Raji (cell line): ENCODE data around the gene GGTA1.

Experiments used
- POLR2A ChIP-seq: IDR thresholded peaks from 2 replicates; pipeline ENCODE4 v1.6.1; 2011; ENCODE audit warnings: low read depth, low read length, control low read depth; ENCODE audit not compliant: insufficient read depth

The GGTA1 gene

DNA sequence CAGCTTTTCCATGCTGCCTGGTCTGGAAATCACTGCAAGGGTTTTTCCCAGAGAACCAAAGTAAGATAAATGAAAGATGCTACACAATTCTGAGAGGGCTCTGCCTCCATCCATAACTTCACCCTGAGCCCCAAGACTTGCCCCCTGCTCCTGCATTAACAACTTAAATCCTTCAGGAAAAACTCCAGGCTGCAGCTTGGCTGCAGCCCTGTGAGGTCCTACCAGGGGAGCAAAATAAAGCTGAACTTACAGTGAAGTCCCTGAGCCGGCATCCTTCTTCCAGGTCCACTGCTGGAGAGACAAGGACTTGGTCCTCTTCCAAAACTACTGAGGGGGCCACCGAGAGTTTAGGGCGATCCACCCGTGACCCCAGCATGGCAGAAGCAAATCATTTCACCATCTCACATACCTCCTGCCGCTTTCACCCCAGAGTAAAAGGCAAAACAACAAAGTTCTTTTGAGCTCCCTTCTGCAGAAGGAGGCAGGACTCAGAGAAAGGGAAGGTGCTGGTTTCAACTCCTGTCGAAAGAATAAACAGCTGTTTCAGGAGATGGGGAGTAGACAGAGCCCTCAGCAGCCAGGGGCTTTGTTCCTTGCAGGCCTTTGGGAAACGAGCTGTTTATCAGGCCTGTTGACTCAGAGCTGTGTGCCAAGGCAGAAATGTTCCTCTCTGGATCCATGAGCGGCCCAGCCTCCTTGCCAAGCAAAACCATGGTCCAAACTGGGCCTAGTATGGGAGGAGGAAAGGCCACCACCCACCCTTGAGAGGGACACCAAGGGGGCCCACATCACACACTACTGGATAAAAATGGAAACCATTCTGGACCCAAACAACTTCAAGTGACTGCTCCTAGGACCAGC is 20.6 kb downstream of the GGTA1 start:
- TF ChIP-seq POLR2A = no peak

- no peak for TF ChIP-seq POLR2A
These were observed 23.5 kb downstream of the GGTA1 start for GRCh38 chr9:121476156-121476555.

- no peak for TF ChIP-seq POLR2A
These were observed 25.3 kb downstream of the GGTA1 start for GRCh38 chr9:121474231-121474947.

GRCh38 chr9:121473229-121473628 is 26.4 kb downstream of the GGTA1 start:
- TF ChIP-seq POLR2A = no peak

GRCh38 chr9:121472446-121472845 is 27.2 kb downstream of the GGTA1 start:
- no peak for TF ChIP-seq POLR2A

GRCh38 chr9:121466142-121466541 is 33.5 kb downstream of the GGTA1 start:
- TF ChIP-seq POLR2A = no peak

- TF ChIP-seq POLR2A = no peak
These were observed 34.7 kb downstream of the GGTA1 start for GRCh38 chr9:121464968-121465367.

GRCh38 chr9:121463026-121463807 is 36.4 kb downstream of the GGTA1 start:
- TF ChIP-seq POLR2A = no peak

DNA sequence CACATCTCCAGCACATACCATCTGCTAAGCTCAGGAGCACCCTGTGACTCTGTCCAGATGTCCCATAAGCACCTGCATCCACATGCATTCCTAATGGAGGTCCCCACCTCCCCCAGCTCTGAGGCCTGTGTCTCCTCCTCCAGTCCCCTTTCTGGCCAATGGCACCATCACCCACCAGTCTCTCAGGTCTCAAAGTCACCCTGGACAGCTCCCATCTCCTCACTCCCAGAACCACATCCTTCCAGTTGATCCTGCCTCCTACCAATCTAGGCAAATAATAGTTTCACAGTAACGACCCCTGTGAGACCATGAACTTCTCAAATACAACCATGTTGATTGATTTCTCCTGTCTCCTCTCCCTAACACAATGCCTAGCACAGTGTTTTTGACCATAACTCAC is 40.1 kb downstream of the GGTA1 start:
- no peak for TF ChIP-seq POLR2A

DNA sequence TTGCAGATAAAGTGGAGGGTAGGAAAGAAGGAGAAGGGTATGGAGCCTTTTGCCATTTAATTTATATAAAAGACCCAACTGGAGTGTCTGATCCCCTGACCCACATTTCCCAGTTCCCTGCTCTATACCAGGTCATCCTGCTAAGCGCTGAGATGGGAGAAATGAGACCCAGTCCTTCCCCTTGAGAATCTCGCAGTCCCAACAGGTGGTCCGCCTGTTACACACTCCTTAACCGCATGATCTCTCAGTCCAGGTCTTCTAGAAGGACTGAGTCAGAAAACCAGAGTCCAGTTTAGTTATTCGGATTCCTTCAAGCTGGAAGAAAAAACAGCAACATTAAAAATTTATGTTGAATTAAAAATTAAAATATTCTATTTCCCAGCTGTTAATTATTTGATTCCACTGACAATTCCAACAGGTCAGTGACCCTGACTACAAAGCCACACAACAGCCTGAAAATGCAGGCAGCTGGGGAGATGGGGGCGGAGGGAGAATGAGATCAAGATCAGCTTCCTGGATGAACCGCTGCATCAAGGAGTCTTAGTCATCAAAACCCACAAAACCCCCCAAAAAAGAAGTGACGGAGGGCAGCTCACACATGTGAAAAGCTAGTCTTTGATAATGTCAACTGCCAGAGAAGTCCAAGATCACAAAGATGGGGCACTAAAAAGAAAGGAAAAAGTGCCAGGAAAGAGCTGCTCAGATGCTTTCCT is 44.0 kb downstream of the GGTA1 start:
- TF ChIP-seq POLR2A = no peak

- no peak for TF ChIP-seq POLR2A
These were observed 44.7 kb downstream of the GGTA1 start for GRCh38 chr9:121454972-121455371.

GRCh38 chr9:121453232-121453892 is 46.3 kb downstream of the GGTA1 start:
- no peak for TF ChIP-seq POLR2A

DNA sequence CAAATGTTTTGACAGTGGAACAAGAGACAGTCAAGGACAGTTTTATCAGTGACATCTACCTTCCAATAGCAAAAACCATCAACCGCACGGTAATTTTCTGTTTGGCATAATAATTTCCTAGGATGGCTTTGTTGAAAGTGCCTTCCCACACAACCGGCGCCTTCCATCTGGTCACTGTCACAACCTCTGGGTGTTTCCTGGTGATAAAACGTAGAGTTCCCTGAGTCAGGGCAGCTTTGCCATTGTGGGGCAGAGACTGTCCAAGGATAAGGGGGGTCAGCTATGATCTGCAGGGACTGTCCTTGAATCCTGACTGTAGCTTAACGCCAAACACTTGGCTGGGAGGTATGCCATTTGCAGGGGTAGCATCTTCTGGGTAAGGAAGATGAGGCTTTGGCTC is 47.6 kb downstream of the GGTA1 start:
- TF ChIP-seq POLR2A = no peak

GRCh38 chr9:121451586-121451985 is 48.1 kb downstream of the GGTA1 start:
- TF ChIP-seq POLR2A = no peak
